CD4-positive, alpha-beta T cell treated with Interleukin-17A for 1 hour (primary cell): ENCODE data around the gene SH3PXD2B.
"Not testable (repeated sequence)": the region's sequence is repeated elsewhere in the genome, so short reads cannot be mapped to it uniquely, and the experiment has no call there.

Experiments used
- DNase-seq: peaks from one replicate; pipeline ENCODE4 v3.0.0-alpha.2; 2020

SH3PXD2B gene

GRCh38 chr5:172362755-172363154 is 91.6 kb downstream of the SH3PXD2B start:
- DNase-seq: no peak

GRCh38 chr5:172361566-172362238 is 92.6 kb downstream of the SH3PXD2B start:
- peak; percentile 10 for DNase-seq

GRCh38 chr5:172358345-172358744 is 96.0 kb downstream of the SH3PXD2B start:
- DNase-seq: no peak

GRCh38 chr5:172356527-172356926 is 97.8 kb downstream of the SH3PXD2B start:
- DNase-seq: no peak

- DNase-seq: no peak
These were observed 98.3 kb downstream of the SH3PXD2B start for GRCh38 chr5:172356047-172356446.

- no peak for DNase-seq
These were observed 100.5 kb downstream of the SH3PXD2B start for GRCh38 chr5:172353846-172354245.

GRCh38 chr5:172353271-172353812 is 101.0 kb downstream of the SH3PXD2B start:
- DNase-seq: no peak

GRCh38 chr5:172352526-172352925 is 101.8 kb downstream of the SH3PXD2B start:
- not testable (repeated sequence) for DNase-seq

- no peak for DNase-seq
These were observed 103.0 kb downstream of the SH3PXD2B start for GRCh38 chr5:172351240-172351778.

- DNase-seq: no peak
These were observed 103.8 kb downstream of the SH3PXD2B start for GRCh38 chr5:172350212-172351181.

GRCh38 chr5:172348733-172349132 is 105.6 kb downstream of the SH3PXD2B start:
- DNase-seq: not testable (repeated sequence)

GRCh38 chr5:172348084-172348483 is 106.2 kb downstream of the SH3PXD2B start:
- no peak for DNase-seq

- no peak for DNase-seq
These were observed 106.8 kb downstream of the SH3PXD2B start for GRCh38 chr5:172347496-172348052.

- no peak for DNase-seq
These were observed 108.4 kb downstream of the SH3PXD2B start for GRCh38 chr5:172345881-172346280.

- no peak for DNase-seq
These were observed 109.4 kb downstream of the SH3PXD2B start for GRCh38 chr5:172344855-172345409.

- DNase-seq: no peak
These were observed 110.6 kb downstream of the SH3PXD2B start for GRCh38 chr5:172343741-172344140.

GRCh38 chr5:172342918-172343317 is 111.4 kb downstream of the SH3PXD2B start:
- no peak for DNase-seq

- no peak for DNase-seq
These were observed 114.8 kb downstream of the SH3PXD2B start for GRCh38 chr5:172339264-172340180.

- no peak for DNase-seq
These were observed 117.5 kb downstream of the SH3PXD2B start for GRCh38 chr5:172336676-172337285.

GRCh38 chr5:172336264-172336663 is 118.1 kb downstream of the SH3PXD2B start:
- no peak for DNase-seq

- DNase-seq: no peak
These were observed 118.6 kb downstream of the SH3PXD2B start for GRCh38 chr5:172335721-172336120.
